K562 (cell line): ENCODE results near the gene RPS6KA6.

Source experiments
- CREB1 ChIP-seq, 2 experiments: sonication (generic) in 1 of 2; formaldehyde crosslinking in 1 of 2; IDR thresholded peaks; 2 replicates each; pipeline versions ENCODE4 v1.6.1 to v1.8.0; 2012 to 2022; ENCODE audit warnings: inconsistent platforms in 1 of 2, mild to moderate bottlenecking in 1 of 2, missing genetic modification reagents in 1 of 2, moderate library complexity in 1 of 2
- KAT8 ChIP-seq: fragments of 450-650 bp; IDR thresholded peaks from 2 replicates; pipeline ENCODE4 v1.6.1; 2016; ENCODE audit warnings: low read depth, mild to moderate bottlenecking
- MECOM ChIP-seq: fragments of 250-450 bp; sonication (Bioruptor Pico); IDR thresholded peaks from 2 replicates; pipeline ENCODE4 v1.8.0; 2022; ENCODE audit warnings: inconsistent platforms
- XRCC4 ChIP-seq: IDR thresholded peaks from one replicate; pipeline ENCODE4 v1.6.1; 2011; ENCODE audit not compliant: insufficient read depth, insufficient read length; ENCODE audit errors: extremely low read depth
- TF ChIP-seq, protein P1 (sequence below): sonication (generic); IDR thresholded peaks from 2 replicates; pipeline ENCODE4 v1.6.1; 2016
- TF ChIP-seq, protein P2 (sequence below), 3 experiments: IDR thresholded peaks in 2 of 3; conservative IDR thresholded peaks in 1 of 3; 2 replicates each; pipeline ENCODE4 v1.5.1; 2011 to 2012; ENCODE audit warnings: low read length in 3 of 3, mild to moderate bottlenecking in 3 of 3, control low read depth in 2 of 3, improper control_type of control experiment in 1 of 3, inconsistent platforms in 1 of 3, low read depth in 1 of 3, mixed read lengths in 1 of 3, moderate library complexity in 1 of 3; ENCODE audit not compliant: insufficient read depth in 2 of 3

DNA sequence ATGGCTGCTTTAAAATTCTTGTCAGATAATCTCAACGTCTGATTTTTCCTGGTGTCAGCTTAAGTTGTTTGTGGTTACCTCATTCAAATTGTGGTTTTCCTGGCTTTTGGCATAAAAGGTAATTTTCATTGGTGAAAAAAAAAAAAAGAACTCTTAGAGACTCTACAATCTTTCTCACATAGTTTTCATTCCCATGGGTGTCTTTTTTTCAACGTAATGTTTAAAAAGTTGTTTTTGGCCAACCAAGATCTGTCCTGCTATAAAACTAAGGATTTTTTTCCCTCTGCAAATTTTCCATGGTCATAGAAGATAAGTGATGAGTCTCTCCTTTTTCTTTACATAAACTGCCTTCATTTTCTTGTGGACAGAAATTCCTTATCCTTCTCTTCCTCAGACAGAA is 28.9 kb upstream of the RPS6KA6 start:
- TF ChIP-seq, protein P1, sequence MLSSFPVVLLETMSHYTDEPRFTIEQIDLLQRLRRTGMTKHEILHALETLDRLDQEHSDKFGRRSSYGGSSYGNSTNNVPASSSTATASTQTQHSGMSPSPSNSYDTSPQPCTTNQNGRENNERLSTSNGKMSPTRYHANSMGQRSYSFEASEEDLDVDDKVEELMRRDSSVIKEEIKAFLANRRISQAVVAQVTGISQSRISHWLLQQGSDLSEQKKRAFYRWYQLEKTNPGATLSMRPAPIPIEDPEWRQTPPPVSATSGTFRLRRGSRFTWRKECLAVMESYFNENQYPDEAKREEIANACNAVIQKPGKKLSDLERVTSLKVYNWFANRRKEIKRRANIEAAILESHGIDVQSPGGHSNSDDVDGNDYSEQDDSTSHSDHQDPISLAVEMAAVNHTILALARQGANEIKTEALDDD = no peak
- TF ChIP-seq, protein P2, sequence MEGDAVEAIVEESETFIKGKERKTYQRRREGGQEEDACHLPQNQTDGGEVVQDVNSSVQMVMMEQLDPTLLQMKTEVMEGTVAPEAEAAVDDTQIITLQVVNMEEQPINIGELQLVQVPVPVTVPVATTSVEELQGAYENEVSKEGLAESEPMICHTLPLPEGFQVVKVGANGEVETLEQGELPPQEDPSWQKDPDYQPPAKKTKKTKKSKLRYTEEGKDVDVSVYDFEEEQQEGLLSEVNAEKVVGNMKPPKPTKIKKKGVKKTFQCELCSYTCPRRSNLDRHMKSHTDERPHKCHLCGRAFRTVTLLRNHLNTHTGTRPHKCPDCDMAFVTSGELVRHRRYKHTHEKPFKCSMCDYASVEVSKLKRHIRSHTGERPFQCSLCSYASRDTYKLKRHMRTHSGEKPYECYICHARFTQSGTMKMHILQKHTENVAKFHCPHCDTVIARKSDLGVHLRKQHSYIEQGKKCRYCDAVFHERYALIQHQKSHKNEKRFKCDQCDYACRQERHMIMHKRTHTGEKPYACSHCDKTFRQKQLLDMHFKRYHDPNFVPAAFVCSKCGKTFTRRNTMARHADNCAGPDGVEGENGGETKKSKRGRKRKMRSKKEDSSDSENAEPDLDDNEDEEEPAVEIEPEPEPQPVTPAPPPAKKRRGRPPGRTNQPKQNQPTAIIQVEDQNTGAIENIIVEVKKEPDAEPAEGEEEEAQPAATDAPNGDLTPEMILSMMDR (IDR thresholded peaks at IDR 0.05 in 2 of 3, conservative IDR thresholded peaks at IDR 0.05 in 1 of 3; ENCODE audit: insufficient read depth in 2 of 3, low read depth in 1 of 3, low read length in 3 of 3) = no peak
- TF ChIP-seq MECOM (CRISPR knock-in tag) (no peak), KAT8 (no peak), XRCC4 (no peak), CREB1 (IDR thresholded peaks at IDR 0.05) (no peak), CREB1 (CRISPR knock-in tag; IDR thresholded peaks at IDR 0.05) (no peak)
